ENCODE measurements around the gene TUBB3.
"Not testable (repeated sequence)": the region's sequence is repeated elsewhere in the genome, so short reads cannot be mapped to it uniquely, and the experiment has no call there.

The TUBB3 gene

DNA sequence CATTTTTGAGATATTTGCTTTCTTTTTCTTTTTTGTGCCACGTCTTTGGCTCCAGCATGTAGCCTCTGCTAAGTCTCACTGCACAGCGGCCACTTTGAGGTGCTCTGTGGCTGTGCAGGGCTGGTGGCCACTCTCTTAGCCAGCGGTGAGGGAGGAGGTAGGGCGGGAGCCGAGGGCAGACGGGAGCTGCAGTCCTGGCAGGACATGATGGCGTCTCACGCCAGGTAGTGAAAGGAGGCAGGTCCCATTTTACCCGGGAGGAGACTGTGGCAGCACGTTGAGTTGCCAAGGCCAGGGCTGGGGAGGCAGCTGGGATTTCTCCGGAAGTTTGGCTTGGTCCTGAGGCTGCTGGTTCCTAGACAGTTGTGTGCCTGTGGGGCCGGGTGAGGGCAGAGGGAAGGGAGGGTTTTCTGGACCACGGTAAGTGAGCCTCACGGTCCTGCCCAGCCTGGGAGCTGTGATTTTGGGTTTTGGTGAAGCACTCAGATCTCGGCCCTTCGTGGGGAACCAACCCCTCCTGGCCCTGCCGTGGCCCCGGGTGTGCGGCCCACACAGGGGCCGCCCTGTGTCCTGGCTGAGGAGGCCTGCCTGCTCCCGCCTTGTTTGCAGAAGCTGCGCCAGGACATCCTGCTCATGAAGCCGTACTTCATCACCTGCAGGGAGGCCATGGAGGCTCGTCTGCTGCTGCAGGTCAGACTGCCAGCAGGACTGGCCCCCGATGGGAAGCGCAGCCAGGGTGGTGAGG is 39.8 kb downstream of the TUBB3 start:
- H3K4me3 ChIP-seq (ENCODE audit: low read length), result no peak overlapping the region
- no peak for DNase-seq (ENCODE audit: low read depth)
- TF ChIP-seq, protein P1, sequence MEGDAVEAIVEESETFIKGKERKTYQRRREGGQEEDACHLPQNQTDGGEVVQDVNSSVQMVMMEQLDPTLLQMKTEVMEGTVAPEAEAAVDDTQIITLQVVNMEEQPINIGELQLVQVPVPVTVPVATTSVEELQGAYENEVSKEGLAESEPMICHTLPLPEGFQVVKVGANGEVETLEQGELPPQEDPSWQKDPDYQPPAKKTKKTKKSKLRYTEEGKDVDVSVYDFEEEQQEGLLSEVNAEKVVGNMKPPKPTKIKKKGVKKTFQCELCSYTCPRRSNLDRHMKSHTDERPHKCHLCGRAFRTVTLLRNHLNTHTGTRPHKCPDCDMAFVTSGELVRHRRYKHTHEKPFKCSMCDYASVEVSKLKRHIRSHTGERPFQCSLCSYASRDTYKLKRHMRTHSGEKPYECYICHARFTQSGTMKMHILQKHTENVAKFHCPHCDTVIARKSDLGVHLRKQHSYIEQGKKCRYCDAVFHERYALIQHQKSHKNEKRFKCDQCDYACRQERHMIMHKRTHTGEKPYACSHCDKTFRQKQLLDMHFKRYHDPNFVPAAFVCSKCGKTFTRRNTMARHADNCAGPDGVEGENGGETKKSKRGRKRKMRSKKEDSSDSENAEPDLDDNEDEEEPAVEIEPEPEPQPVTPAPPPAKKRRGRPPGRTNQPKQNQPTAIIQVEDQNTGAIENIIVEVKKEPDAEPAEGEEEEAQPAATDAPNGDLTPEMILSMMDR (conservative IDR thresholded peaks at IDR 0.05; ENCODE audit: low read depth, low read length), result no peak

DNA sequence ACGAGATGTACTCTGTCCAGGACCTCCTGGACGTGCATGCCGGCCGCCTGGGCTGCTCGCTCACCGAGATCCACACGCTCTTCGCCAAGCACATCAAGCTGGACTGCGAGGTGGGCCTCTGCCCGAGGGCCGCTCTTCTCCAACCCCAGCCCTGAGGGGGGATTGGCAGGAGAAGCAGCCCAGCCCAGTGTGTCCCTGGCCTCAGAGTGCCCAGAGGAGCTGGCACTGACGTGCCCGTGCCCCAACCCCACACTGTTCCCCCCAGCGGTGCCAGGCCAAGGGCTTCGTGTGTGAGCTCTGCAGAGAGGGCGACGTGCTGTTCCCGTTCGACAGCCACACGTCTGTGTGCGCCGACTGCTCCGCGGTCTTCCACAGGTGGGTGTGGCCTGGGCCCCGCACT is 41.1 kb downstream of the TUBB3 start:
- H3K4me3 ChIP-seq (ENCODE audit: low read length), result no peak overlapping the region
- TF ChIP-seq, protein P1 (conservative IDR thresholded peaks at IDR 0.05; ENCODE audit: low read depth, low read length), result no peak
- no peak for DNase-seq (ENCODE audit: low read depth)

DNA sequence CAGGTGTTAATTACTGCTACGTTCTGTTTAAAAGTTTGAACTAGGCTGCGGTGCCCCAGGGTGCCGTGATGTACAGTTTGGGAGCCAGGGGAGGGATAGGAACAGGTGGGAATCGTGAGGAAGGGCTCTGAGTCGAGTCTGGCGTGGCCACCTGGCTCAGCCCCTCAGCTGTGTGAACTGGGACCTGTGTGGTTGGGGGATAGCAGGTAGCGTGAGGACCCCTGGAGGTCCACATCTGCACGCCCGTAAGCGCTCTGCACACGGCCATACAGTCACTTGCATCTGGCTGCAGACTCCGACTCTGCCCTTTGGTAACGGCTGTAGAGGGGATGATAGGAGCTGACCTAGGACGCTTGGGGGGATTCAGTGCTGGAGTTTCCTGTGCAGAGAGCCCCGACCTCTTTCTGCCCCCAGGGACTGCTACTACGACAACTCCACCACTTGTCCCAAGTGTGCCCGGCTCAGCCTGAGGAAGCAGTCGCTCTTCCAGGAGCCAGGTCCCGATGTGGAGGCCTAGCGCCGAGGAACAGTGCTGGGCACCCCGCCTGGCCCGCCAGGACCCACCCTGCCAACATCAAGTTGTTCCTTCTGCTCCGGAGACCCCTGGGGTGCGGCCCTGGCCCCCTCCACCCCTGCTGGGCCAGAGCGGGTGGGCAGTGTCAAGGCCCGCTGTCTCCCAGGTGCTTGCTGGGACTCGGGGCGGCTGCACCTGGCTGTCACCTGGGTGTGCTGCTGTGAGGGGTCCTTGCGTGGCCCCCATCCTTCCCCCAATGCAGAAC is 42.5 kb downstream of the TUBB3 start:
- no peak for DNase-seq (ENCODE audit: low read depth)
- no peak overlapping the region for H3K4me3 ChIP-seq (ENCODE audit: low read length)
- TF ChIP-seq, protein P1 (conservative IDR thresholded peaks at IDR 0.05; ENCODE audit: low read depth, low read length), result no peak

DNA sequence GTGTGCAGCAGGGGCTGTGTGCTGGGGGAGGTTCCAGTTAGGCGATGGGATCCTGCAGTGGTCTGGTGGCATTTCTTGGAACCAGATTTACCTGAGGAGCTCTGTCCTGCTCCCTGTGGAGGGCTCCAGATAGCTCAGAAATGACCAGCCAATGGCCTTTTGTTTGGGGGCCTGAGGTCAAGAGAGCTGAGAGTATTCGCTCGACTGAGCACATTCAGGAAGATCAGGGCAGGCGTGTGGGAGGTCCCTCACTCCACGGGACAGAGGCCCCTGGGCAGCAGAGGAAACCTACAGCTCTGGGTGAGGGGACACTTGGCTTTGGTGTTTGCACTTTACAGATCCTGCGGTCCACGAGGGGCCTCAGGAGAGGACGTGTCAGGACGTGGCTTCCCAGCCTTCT is 43.6 kb downstream of the TUBB3 start:
- DNase-seq (ENCODE audit: low read depth), result no peak
- TF ChIP-seq, protein P1 (conservative IDR thresholded peaks at IDR 0.05; ENCODE audit: low read depth, low read length), result no peak
- H3K4me3 ChIP-seq (ENCODE audit: low read length), result no peak overlapping the region

DNA sequence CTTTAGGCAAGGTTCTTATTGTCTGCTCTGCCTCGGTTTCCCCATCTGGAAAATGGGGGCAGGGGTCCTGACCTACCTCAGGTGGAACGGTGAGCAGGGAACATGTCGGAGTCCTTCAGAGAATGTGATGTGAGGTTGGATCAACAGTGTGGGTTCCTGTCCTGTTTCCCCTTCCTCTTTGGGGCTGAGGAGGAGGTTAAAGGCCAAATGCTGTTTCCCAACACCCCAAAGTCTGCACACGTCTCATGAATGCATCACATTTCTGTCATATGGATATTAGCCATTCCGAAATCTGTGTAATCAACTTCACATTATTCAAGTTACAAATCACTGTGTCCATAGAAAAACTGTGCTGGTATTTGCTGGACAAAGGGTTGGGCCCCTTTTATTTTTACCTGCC is 44.3 kb downstream of the TUBB3 start:
- not testable (repeated sequence) for H3K4me3 ChIP-seq (ENCODE audit: low read length); DNase-seq (ENCODE audit: low read depth)

DNA sequence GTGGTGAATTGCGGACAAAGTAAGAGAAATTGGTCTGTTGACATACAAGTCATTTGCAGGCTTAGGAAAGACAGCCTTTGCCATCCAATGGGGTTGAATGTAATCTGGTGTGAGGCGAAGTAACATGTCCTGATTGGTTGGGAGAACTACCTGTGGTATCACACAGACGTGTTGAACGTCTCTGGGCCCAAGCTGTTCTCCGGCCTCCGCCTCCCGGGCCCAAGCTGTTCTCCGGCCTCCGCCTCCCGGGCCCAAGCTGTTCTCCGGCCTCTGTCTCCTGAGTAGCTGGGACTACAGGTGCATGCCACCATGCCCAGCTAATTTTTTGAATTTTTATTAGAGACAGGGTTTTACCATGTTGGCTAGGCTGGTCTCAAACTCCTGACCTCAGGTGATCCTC is 44.9 kb downstream of the TUBB3 start:
- H3K4me3 ChIP-seq (ENCODE audit: low read length); DNase-seq (ENCODE audit: low read depth): not testable (repeated sequence)

DNA sequence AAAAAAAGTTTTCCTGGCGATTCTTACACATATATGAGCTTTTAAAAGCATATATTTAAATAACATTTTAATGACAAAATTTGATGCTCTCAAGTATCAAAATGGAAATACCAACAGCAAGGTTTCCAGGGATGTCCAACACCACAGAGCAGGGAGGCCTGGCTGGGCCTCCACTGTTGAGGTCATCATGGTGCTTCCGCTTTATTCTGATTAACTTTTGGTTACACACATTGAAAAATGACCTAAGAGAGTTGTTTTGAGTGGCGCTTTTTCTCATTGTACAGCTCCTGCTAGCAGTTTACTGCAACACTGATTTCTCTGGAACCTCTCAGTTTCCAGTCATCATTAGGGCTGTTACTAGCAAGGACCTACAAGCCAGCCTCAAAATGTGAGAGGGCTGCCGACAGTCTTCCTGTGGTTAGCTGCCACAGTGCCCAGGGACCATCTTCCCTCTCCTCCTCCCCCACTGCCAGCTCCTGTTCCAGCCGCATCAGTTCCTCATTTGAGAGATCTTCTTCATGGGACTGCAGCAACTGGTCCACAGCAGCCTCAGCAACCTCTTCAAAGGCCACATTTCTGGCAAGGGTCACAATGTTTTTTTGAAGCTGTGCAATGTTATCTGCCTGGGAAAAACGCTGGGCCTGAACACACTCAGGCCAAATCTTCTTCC is 46.7 kb downstream of the TUBB3 start:
- TF ChIP-seq, protein P1 (conservative IDR thresholded peaks at IDR 0.05; ENCODE audit: low read depth, low read length), result no peak
- no peak overlapping the region for H3K4me3 ChIP-seq (ENCODE audit: low read length)
- no peak for DNase-seq (ENCODE audit: low read depth)

All from retinal pigment epithelial cell (primary cell).